Left lung (tissue), 10 donors: ENCODE data around the gene MCC. TPM values are rescaled to one million over a fixed set of nuclear protein-coding genes. Genes with fewer than 3 reads are reported as not detected.
"Not testable (repeated sequence)": the region's sequence is repeated elsewhere in the genome, so short reads cannot be mapped to it uniquely, and the experiment has no call there.

Experiments used
- ATAC-seq: fragments of 200-7000 bp; cut with Tn5 transposase; one replicate; pipeline ENCODE4 v1.9.1; 2020; ENCODE audit warnings: moderate library complexity
- DNase-seq, 4 donors: peaks; one replicate each; pipeline ENCODE4 v3.0.0-alpha.2; 2013 to 2020
- H3K27ac ChIP-seq, 2 donors: fragments of 200-600 bp; sonication (generic) in 1 of 2; one replicate each; pipeline versions ENCODE4 v1.5.0 to v1.8.0; 2020 to 2021
- H3K27me3 ChIP-seq, 2 donors: fragments of 200-600 bp; sonication (generic) in 1 of 2; one replicate each; pipeline versions ENCODE4 v1.5.0 to v1.8.0; 2020 to 2021
- H3K36me3 ChIP-seq, 2 donors: fragments of 200-600 bp; sonication (generic) in 1 of 2; one replicate each; pipeline versions ENCODE4 v1.5.0 to v1.8.0; 2020 to 2021
- H3K4me1 ChIP-seq, 2 donors: fragments of 200-600 bp; one replicate each; pipeline ENCODE4 v1.8.0; 2021
- H3K4me3 ChIP-seq, 2 donors: fragments of 200-600 bp; sonication (generic) in 1 of 2; one replicate each; pipeline versions ENCODE4 v1.5.0 to v1.8.0; 2020 to 2021; ENCODE audit warnings: mild to moderate bottlenecking in 1 of 2
- H3K9me3 ChIP-seq, 2 donors: fragments of 200-600 bp; sonication (generic) in 1 of 2; one replicate each; pipeline versions ENCODE4 v1.5.0 to v1.8.0; 2020 to 2021
- CTCF ChIP-seq, 2 donors: fragments of 200-600 bp; sonication (generic) in 1 of 2; IDR thresholded peaks; one replicate each; pipeline versions ENCODE4 v1.5.0 to v1.8.0; 2021; ENCODE audit warnings: antibody characterized with exemption in 2 of 2
- intact Hi-C, 2 donors: fragments of 100-400 bp; cut with DNase I; formaldehyde crosslinking; loops; one replicate each; pipeline versions ENCODE4 v1.11.2 to v1.14.2; 2022
- polyA plus RNA-seq, 6 donors: library from polyadenylated mRNA; unstranded; fragments of 120-200 nt; gene quantifications; one replicate each; pipeline ENCODE4 v1.2.1, GENCODE V29; 2013; ENCODE audit not compliant: insufficient read length in 6 of 6
- total RNA-seq, 2 donors: library from RNA; stranded (reverse); fragmentation: NEBNext Ultra II Directional; extraction: Animal tissue kit (Norgen Biotek cat#: 25700); gene quantifications; one replicate each; pipeline ENCODE4 v1.2.1, GENCODE V29; 2021
- donor health status: DM: no; HTN: yes; CAD: no.
- donor health status: DM: no; HTN: no; CAD: no.

The MCC gene
- total and polyA plus RNA-seq, 8 donors = 12.5 to 18.4 (median 16.1) TPM

- peaks cover 0 to 2% of the 10 kb centered on the region in 2 donors for H3K9me3 ChIP-seq
- no peak for TF ChIP-seq CTCF (IDR thresholded peaks at IDR 0.05)
- DNase-seq = no peak
- peaks cover 0 to 14% of the 10 kb centered on the region in 2 donors for H3K27me3 ChIP-seq
- H3K4me3 ChIP-seq = no peak overlapping the region
- H3K36me3 ChIP-seq = no peaks in the 10 kb centered on the region
- H3K27ac ChIP-seq = no peak overlapping the region
- H3K4me1 ChIP-seq = no peaks in the 10 kb centered on the region
- intact Hi-C loops = no loop called here
- ATAC-seq = no peak
Observed at GRCh38 chr5:113474100-113474728, 14.0 kb downstream of the MCC start.

- Histone ChIP-seq H3K9me3 (no peaks in the 10 kb centered on the region), H3K27ac (no peak overlapping the region), H3K4me3 (no peak overlapping the region), H3K27me3 (no peaks in the 10 kb centered on the region), H3K4me1 (no peaks in the 10 kb centered on the region), H3K36me3 (no peaks in the 10 kb centered on the region)
- DNase-seq = no peak
- no peak for ATAC-seq
- TF ChIP-seq CTCF (IDR thresholded peaks at IDR 0.05) = no peak
- intact Hi-C loops = no loop called here
Observed at GRCh38 chr5:113463032-113463431, 25.2 kb downstream of the MCC start.

GRCh38 chr5:113457106-113457505, 31.1 kb downstream of the MCC start:
- not testable (repeated sequence) for ATAC-seq, H3K27ac ChIP-seq, H3K4me3 ChIP-seq

GRCh38 chr5:113452941-113453340, 35.3 kb downstream of the MCC start:
- H3K36me3 ChIP-seq = no peaks in the 10 kb centered on the region
- no peak for ATAC-seq
- no peak for TF ChIP-seq CTCF (IDR thresholded peaks at IDR 0.05)
- DNase-seq = no peak
- no peak overlapping the region for H3K27ac ChIP-seq
- no peaks in the 10 kb centered on the region for H3K9me3 ChIP-seq
- H3K4me3 ChIP-seq = no peak overlapping the region
- H3K4me1 ChIP-seq = no peaks in the 10 kb centered on the region
- intact Hi-C loops = no loop called here
- H3K27me3 ChIP-seq = no peaks in the 10 kb centered on the region

More at GRCh38 chr5:113457106-113457505, 31.1 kb downstream of the MCC start:
- H3K27me3 ChIP-seq, H3K4me1 ChIP-seq, H3K9me3 ChIP-seq, intact Hi-C loops, H3K36me3 ChIP-seq, DNase-seq: not testable (repeated sequence)

GRCh38 chr5:113451797-113452196, 36.5 kb downstream of the MCC start:
- Histone ChIP-seq H3K27ac (no peak overlapping the region), H3K27me3 (no peaks in the 10 kb centered on the region), H3K36me3 (no peaks in the 10 kb centered on the region), H3K9me3 (no peaks in the 10 kb centered on the region), H3K4me1 (no peaks in the 10 kb centered on the region), H3K4me3 (no peak overlapping the region)
- ATAC-seq (no peak), DNase-seq (no peak)
- no peak for TF ChIP-seq CTCF (IDR thresholded peaks at IDR 0.05)
- intact Hi-C loops = no loop called here

- intact Hi-C loops = no loop called here
- Histone ChIP-seq H3K27ac (no peak overlapping the region), H3K27me3 (no peaks in the 10 kb centered on the region), H3K36me3 (no peaks in the 10 kb centered on the region), H3K9me3 (no peaks in the 10 kb centered on the region), H3K4me1 (no peaks in the 10 kb centered on the region), H3K4me3 (no peak overlapping the region)
- ATAC-seq (no peak), DNase-seq (no peak)
- TF ChIP-seq CTCF (IDR thresholded peaks at IDR 0.05) = no peak
Observed at GRCh38 chr5:113450929-113451328, 37.3 kb downstream of the MCC start.
